AG04450 (cell line): ENCODE data around the gene STK33. TPM values are rescaled to one million over a fixed set of nuclear protein-coding genes. Genes with fewer than 3 reads are reported as not detected.

ENCODE experiments used
- CTCF ChIA-PET: fragments of 300-600, 350-600 bp; formaldehyde crosslinking; extraction: SDS; loops from one replicate; lab custom pipeline; 2022; ENCODE audit warnings: antibody characterized with exemption, inconsistent platforms; lab: Charles Lee
- POLR2A ChIA-PET: fragments of 350-600 bp; formaldehyde crosslinking; extraction: SDS; loops from one replicate; lab custom pipeline; 2021; ENCODE audit warnings: antibody characterized with exemption, inconsistent platforms; lab: Yijun Ruan, JAX
- DNase-seq: peaks from one replicate; pipeline ENCODE4 v3.0.0-alpha.2; 2011; ENCODE audit warnings: low read depth, low spot score
- H3K27ac ChIP-seq: one replicate; pipeline ENCODE4 v1.5.1; 2012; ENCODE audit warnings: low read depth, low read length, control low read depth
- H3K27me3 ChIP-seq: one replicate; pipeline ENCODE4 v1.6.0; 2012; ENCODE audit warnings: low read length; ENCODE audit not compliant: control insufficient read depth, insufficient read depth
- H3K4me3 ChIP-seq: 2 replicates; pipeline ENCODE4 v1.5.1; 2011; ENCODE audit warnings: mild to moderate bottlenecking, low read depth, low read length, control low read depth
- H3K9me3 ChIP-seq: 2 replicates; pipeline ENCODE4 v1.5.1; 2012; ENCODE audit warnings: low read length; ENCODE audit not compliant: control insufficient read depth, insufficient read depth
- polyA plus RNA-seq: library from polyadenylated mRNA; depleted of rRNA; stranded (reverse); fragments of >200 nt; gene quantifications from 2 replicates; pipeline ENCODE4 v1.2.3, GENCODE V29; 2011
- TF ChIP-seq, protein P1 (sequence below): IDR thresholded peaks from 2 replicates; pipeline ENCODE4 v1.5.1; 2011; ENCODE audit warnings: low read depth, low read length, control low read depth, inconsistent platforms

STK33 gene
- polyA plus RNA-seq, 1 experiment = 8.3 TPM

DNA sequence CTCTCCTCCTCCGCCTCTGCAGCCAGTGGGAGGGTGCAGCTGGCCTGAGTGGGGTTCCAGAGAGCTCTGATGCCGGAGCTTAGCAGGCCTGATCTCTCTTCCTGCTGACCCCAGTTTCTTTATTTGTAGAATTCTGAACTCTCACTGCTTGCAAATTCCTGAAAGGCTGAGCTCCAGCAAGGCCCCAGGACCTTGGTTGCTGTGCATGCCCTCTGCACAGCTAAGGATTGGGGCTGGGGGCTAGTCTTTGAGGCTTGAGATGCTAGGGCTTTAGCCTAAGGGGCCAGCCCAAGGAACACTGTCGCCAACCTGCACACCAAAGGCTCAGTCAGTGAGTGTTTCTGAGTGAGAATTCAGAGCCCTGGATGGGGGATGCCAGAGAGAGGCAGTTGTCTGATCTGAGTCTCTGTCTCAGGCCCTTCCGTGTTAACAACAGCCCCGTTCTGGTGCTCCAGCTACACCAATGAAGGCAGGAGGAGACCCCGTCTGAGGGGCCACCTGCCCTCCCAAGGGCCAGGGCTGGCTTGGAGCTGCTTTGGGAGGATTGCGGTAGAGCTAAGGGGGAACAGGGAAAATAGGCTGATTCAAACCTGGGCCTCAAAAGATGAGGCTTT lies 224.3 kb downstream of the STK33 start:
- no peak for DNase-seq
- ChIA-PET POLR2A (interaction anchor here (0.7 kb wide), 1 partner anchor 379 kb away, joined by 5 read pairs; no protein-coding TSS in a partner anchor), CTCF (interaction anchor here (0.9 kb wide), 1 partner anchor 177 kb away, joined by 3 read pairs; no protein-coding TSS in a partner anchor)
- Histone ChIP-seq H3K27ac (no peak overlapping the region), H3K9me3 (no peaks in the 10 kb centered on the region; the same call in 1 of the 2 replicates), H3K27me3 (peaks cover 11% of the 10 kb centered on the region), H3K4me3 (no peak overlapping the region)
- TF ChIP-seq, protein P1, sequence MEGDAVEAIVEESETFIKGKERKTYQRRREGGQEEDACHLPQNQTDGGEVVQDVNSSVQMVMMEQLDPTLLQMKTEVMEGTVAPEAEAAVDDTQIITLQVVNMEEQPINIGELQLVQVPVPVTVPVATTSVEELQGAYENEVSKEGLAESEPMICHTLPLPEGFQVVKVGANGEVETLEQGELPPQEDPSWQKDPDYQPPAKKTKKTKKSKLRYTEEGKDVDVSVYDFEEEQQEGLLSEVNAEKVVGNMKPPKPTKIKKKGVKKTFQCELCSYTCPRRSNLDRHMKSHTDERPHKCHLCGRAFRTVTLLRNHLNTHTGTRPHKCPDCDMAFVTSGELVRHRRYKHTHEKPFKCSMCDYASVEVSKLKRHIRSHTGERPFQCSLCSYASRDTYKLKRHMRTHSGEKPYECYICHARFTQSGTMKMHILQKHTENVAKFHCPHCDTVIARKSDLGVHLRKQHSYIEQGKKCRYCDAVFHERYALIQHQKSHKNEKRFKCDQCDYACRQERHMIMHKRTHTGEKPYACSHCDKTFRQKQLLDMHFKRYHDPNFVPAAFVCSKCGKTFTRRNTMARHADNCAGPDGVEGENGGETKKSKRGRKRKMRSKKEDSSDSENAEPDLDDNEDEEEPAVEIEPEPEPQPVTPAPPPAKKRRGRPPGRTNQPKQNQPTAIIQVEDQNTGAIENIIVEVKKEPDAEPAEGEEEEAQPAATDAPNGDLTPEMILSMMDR = no peak

DNA sequence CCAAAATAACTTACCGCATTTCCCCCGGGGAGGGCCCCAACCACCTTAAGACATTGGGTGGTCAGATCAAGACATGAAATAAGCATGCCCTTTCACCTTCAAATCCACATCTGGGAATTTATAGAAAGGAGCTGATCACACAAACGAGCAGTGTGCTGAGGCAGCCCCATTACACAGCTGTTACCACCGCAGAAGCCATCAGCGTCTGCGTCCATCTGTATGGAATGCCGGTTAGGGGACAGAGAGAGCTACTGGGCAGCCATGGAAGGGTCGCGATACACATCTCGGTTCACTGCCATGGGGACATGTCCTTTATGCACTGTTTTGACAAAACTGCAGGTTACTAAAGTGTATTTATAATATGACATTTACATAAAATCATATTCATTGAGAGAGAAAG lies 225.3 kb downstream of the STK33 start:
- peaks cover 14% of the 10 kb centered on the region for H3K27me3 ChIP-seq
- CTCF ChIA-PET = interaction anchor here (0.9 kb wide), 1 partner anchor 176 kb away, joined by 3 read pairs; no protein-coding TSS in a partner anchor
- TF ChIP-seq, protein P1 = no peak
- no peak overlapping the region for H3K27ac ChIP-seq
- no peak overlapping the region for H3K4me3 ChIP-seq
- no peaks in the 10 kb centered on the region; the same call in 1 of the 2 replicates for H3K9me3 ChIP-seq
- DNase-seq = no peak
- POLR2A ChIA-PET = no interaction called here

DNA sequence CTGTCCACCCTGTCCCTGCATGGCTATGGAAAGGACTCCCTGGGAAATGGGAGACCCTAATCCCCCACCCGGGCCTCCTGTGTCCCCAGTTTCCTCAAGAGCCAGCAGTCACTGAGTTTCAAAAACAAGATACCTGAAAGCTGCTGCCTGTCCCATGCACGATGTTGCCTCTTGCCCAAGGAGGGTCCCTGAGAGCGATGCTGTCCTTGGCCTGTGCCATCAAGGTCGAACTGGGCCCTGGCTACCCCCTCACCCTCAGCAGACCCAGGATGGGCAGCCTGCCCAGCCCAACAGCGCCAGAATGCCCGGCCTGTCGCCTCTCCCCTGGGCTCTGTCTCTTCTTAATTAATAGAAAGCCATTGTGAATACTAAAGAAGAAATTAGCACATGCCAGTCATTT lies 225.8 kb downstream of the STK33 start:
- ChIA-PET POLR2A (no interaction called here), CTCF (no interaction called here)
- no peaks in the 10 kb centered on the region; the same call in 1 of the 2 replicates for H3K9me3 ChIP-seq
- H3K27ac ChIP-seq = peak overlapping the region; percentile 2
- TF ChIP-seq, protein P1 = no peak
- H3K27me3 ChIP-seq = peaks cover 16% of the 10 kb centered on the region
- no peak overlapping the region for H3K4me3 ChIP-seq
- DNase-seq = no peak

DNA sequence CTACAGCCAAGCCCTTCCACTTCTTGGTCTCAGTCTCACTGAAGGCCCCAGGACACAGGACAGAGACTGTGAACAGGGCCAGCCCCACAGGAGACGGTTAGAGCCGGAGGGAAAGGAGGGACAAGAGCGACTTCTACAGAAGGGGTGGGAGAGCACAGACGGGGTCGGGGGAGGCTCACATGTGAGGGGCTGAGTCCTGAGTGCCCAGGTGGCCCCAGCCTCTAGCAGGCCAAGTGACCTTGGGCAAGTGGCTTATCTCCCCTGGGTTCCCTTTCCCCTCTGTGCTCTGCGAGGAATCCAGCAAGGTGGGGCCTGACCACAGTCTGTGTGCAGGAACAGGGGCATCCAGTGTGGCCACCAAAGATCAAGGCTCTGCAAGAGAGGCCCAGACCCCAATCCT lies 227.7 kb downstream of the STK33 start:
- no peak for DNase-seq
- no peaks in the 10 kb centered on the region for H3K9me3 ChIP-seq
- no peak overlapping the region for H3K27ac ChIP-seq
- CTCF ChIA-PET = no interaction called here
- TF ChIP-seq, protein P1 = no peak
- POLR2A ChIA-PET = no interaction called here
- no peak overlapping the region for H3K4me3 ChIP-seq
- H3K27me3 ChIP-seq = peaks cover 20% of the 10 kb centered on the region

DNA sequence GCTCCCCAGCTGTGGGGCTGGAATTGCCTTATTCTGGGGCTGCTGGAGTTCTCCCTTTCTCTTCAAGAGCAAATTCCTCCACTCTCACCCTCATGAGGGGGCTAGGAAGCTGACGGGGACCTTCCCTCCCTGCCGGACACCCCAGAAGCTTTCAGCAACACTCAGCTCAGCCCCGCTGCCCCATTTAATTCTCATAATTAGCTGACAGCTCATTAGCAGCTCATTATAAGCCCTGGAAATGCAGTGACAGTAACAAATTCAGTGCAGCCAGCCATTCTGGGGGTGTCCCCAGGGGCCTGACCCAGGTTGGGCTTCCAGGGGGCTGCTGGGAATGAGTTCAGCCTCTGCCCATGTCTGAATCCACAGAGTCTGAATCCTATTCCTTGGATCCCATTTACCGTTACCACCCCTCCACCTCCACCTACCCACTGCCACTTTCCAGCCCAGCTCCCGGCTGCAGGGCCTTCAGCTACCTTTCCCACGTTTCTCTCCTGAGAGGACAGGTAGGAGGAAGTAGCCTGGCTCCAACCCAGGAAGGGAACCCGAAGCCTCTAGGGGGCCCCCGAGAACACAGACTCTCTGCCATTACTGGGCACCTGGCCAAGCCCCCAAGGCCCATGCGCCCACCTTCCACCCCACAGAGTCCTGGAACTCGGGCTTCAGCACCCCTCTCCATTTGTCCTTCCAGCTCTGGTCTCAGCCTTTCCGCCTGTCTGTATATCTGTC lies 228.6 kb downstream of the STK33 start:
- TF ChIP-seq, protein P1 = no peak
- POLR2A ChIA-PET = no interaction called here
- CTCF ChIA-PET = no interaction called here
- Histone ChIP-seq H3K27ac (no peak overlapping the region), H3K4me3 (no peak overlapping the region), H3K9me3 (no peaks in the 10 kb centered on the region), H3K27me3 (peaks cover 22% of the 10 kb centered on the region)
- no peak for DNase-seq
